Progenitor cell of endocrine pancreas (in vitro differentiated cells): ENCODE results near the gene KLLN. TPM values are rescaled to one million over a fixed set of nuclear protein-coding genes. Genes with fewer than 3 reads are reported as not detected.
A peak's percentile ranks its signal among the peaks of the same experiment; 100 is the strongest.
"Not testable (repeated sequence)": the region's sequence is repeated elsewhere in the genome, so short reads cannot be mapped to it uniquely, and the experiment has no call there.

Experiments
- DNase-seq: peaks from one replicate; pipeline ENCODE4 v3.0.0; 2021; ENCODE audit warnings: low spot score; ENCODE audit not compliant: unreplicated experiment
- H3K27ac Mint-ChIP-seq: 2 replicates; pipeline ENCODE4 v1.8.0; 2021; ENCODE audit warnings: mild to moderate bottlenecking, moderate library complexity, mixed read lengths
- H3K27me3 Mint-ChIP-seq: 2 replicates; pipeline ENCODE4 v1.8.0; 2021; ENCODE audit warnings: mixed read lengths
- H3K36me3 Mint-ChIP-seq: 2 replicates; pipeline ENCODE4 v1.8.0; 2022; ENCODE audit warnings: mixed read lengths; ENCODE audit not compliant: insufficient read depth
- H3K4me1 Mint-ChIP-seq: 2 replicates; pipeline ENCODE4 v1.8.0; 2021; ENCODE audit warnings: low read depth, mixed read lengths
- H3K4me3 Mint-ChIP-seq: 2 replicates; pipeline ENCODE4 v1.8.0; 2021; ENCODE audit warnings: low read depth, mild to moderate bottlenecking, moderate library complexity, mixed read lengths
- H3K9me3 Mint-ChIP-seq: 2 replicates; pipeline ENCODE4 v1.8.0; 2021; ENCODE audit warnings: low read depth, mixed read lengths
- total RNA-seq: library from RNA; stranded (reverse); gene quantifications from 2 replicates; pipeline ENCODE4 v1.2.1, GENCODE V29; 2021
- TF ChIP-seq, protein P1 (sequence below): fragments of 200-600 bp; sonication (generic); IDR thresholded peaks from one replicate; pipeline ENCODE4 v1.5.0; 2021; ENCODE audit warnings: antibody characterized with exemption, mild to moderate bottlenecking; ENCODE audit not compliant: unreplicated experiment

Gene KLLN
- total RNA-seq, 1 donor from 2014 or later = 0.53 TPM

DNA sequence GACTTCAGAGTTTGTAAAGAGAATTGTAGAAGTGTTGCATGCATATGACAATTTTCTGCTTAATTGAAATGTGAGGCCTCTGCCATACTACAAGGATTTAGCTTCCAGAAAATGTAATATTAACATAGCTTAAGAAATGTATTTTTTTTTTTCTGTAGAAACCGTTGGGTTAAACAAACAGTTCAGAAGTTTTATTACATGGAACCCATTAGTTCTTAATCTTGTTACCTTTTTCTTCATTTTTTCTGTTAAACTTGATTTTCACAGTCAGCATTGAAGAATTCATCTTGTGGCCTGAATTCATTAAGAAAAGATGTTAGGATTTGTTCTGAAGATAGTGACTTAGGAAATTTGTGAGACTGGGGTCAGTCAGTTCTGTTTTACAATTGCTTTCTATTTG lies 4.9 kb upstream of the KLLN start:
- Mint-ChIP-seq H3K36me3 (peaks cover 4% of the 10 kb centered on the region), H3K4me3 (peak overlapping the region; percentile 61), H3K27ac (peak overlapping the region; percentile 45), H3K4me1 (peaks cover 31% of the 10 kb centered on the region), H3K9me3 (no peaks in the 10 kb centered on the region), H3K27me3 (no peaks in the 10 kb centered on the region)
- TF ChIP-seq, protein P1, sequence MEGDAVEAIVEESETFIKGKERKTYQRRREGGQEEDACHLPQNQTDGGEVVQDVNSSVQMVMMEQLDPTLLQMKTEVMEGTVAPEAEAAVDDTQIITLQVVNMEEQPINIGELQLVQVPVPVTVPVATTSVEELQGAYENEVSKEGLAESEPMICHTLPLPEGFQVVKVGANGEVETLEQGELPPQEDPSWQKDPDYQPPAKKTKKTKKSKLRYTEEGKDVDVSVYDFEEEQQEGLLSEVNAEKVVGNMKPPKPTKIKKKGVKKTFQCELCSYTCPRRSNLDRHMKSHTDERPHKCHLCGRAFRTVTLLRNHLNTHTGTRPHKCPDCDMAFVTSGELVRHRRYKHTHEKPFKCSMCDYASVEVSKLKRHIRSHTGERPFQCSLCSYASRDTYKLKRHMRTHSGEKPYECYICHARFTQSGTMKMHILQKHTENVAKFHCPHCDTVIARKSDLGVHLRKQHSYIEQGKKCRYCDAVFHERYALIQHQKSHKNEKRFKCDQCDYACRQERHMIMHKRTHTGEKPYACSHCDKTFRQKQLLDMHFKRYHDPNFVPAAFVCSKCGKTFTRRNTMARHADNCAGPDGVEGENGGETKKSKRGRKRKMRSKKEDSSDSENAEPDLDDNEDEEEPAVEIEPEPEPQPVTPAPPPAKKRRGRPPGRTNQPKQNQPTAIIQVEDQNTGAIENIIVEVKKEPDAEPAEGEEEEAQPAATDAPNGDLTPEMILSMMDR = no peak
- no peak for DNase-seq

DNA sequence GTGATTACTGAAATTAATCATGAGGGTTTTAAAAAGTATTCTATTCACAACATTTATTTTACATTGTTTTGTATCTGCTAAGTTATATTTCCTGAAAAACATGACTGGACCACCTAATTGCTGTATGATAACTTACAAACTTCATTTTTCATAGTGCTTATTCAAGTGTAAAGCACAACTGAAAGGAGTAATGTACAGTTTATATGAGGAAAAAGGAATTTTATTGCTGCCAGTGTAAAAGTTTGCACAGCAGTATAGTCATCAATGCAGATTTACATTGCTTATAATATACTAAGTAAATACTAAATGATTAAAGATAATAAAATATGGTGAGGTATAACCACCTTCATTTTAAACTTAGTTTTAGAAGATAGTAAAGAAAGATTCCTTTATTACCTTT lies 4.1 kb upstream of the KLLN start:
- peak overlapping the region; percentile 96 for H3K4me3 Mint-ChIP-seq
- TF ChIP-seq, protein P1 = no peak
- no peak for DNase-seq
- H3K27ac Mint-ChIP-seq = no peak overlapping the region
- no peaks in the 10 kb centered on the region for H3K27me3 Mint-ChIP-seq
- H3K36me3 Mint-ChIP-seq = peaks cover 4% of the 10 kb centered on the region
- peaks cover 31% of the 10 kb centered on the region for H3K4me1 Mint-ChIP-seq
- no peaks in the 10 kb centered on the region for H3K9me3 Mint-ChIP-seq

DNA sequence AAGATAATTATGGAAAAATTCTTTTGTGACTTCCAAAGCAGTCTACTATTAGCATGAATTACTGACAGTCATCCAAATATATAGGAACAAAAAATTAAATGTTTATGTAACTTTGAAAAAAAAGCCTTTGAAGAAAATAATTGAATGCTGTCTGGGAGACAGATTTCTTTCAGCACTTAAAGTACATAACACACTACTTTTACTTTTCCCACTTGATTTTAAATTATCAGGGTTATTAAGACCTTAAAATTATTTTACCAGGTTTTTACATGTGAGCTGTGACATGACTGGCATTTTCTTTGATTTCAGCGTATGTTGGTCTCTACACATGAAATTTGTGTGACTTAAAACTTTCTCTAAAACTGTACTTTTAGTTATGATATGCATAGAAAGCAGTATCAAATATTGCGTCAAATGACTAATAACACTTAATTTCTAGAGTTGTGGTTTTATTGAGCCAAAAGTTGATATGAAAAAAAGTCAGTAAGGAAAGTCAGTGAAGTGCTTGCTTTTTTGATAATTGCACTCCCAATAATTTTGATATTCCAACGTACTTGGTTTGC lies 3.2 kb upstream of the KLLN start:
- peak overlapping the region; percentile 96 for H3K4me3 Mint-ChIP-seq
- peaks cover 32% of the 10 kb centered on the region for H3K4me1 Mint-ChIP-seq
- DNase-seq = no peak
- H3K27ac Mint-ChIP-seq = peak overlapping the region; percentile 70
- H3K9me3 Mint-ChIP-seq = no peaks in the 10 kb centered on the region
- TF ChIP-seq, protein P1 = no peak
- peaks cover 4% of the 10 kb centered on the region for H3K36me3 Mint-ChIP-seq
- H3K27me3 Mint-ChIP-seq = no peaks in the 10 kb centered on the region

DNA sequence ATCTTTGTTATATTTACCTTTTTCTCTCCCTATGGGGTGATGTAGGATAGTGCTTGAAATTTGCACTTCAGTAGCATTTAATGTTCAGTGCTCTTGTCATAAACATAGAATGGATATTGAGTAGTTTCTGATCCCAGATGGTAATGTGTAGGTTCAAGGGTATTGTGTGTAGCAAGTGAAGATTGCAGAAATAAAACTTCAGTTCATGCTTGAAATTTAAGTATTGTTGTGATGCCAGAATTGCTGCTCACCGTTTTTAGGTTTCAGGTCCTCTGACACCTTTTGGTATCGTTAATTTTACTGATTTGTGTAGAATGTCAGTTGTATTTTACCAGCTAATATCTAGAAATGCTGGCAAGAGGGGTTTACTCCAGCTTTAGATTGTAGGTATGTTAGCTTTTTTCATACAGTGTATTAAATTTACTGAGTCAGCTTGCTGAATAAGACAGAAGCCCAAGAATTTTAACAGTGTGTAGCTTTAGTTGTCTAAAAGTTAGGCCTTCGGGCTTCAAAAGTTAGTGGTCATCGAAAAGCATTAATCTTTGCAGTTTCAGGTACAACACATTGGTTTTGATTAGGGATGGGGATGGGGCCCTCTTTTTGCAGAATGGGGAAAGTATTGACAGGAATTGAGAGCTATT lies 2.0 kb upstream of the KLLN start:
- H3K4me1 Mint-ChIP-seq = peaks cover 36% of the 10 kb centered on the region
- peaks cover 4% of the 10 kb centered on the region for H3K36me3 Mint-ChIP-seq
- TF ChIP-seq, protein P1 = no peak
- no peaks in the 10 kb centered on the region for H3K27me3 Mint-ChIP-seq
- no peaks in the 10 kb centered on the region for H3K9me3 Mint-ChIP-seq
- H3K27ac Mint-ChIP-seq = peak overlapping the region; percentile 86
- no peak for DNase-seq
- peak overlapping the region; percentile 96 for H3K4me3 Mint-ChIP-seq

DNA sequence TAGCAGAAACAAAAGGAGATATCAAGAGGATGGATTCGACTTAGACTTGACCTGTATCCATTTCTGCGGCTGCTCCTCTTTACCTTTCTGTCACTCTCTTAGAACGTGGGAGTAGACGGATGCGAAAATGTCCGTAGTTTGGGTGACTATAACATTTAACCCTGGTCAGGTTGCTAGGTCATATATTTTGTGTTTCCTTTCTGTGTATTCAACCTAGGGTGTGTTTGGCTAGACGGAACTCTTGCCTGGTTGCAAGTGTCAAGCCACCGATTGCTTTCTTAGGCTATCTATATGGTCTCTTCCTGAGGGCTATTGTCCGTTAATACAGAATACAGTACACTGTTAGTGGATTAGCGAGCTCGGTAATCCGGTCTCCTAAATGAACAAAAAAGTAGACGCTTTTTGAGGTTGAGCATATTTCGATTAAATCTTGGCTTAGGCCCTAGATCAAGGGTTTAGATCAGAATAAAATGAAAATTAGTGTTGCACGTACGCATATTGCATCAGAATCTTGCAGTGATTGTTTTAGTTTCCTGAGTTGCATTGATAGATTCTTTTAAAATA lies 1.2 kb upstream of the KLLN start:
- Mint-ChIP-seq H3K27ac (peak overlapping the region; percentile 88), H3K36me3 (peaks cover 4% of the 10 kb centered on the region), H3K4me3 (peak overlapping the region; percentile 96), H3K27me3 (no peaks in the 10 kb centered on the region), H3K9me3 (no peaks in the 10 kb centered on the region), H3K4me1 (peaks cover 38% of the 10 kb centered on the region)
- no peak for DNase-seq
- TF ChIP-seq, protein P1 = no peak

DNA sequence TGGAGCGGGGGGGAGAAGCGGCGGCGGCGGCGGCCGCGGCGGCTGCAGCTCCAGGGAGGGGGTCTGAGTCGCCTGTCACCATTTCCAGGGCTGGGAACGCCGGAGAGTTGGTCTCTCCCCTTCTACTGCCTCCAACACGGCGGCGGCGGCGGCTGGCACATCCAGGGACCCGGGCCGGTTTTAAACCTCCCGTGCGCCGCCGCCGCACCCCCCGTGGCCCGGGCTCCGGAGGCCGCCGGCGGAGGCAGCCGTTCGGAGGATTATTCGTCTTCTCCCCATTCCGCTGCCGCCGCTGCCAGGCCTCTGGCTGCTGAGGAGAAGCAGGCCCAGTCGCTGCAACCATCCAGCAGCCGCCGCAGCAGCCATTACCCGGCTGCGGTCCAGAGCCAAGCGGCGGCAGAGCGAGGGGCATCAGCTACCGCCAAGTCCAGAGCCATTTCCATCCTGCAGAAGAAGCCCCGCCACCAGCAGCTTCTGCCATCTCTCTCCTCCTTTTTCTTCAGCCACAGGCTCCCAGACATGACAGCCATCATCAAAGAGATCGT lies 690 bp upstream of the KLLN start:
- H3K27me3 Mint-ChIP-seq, H3K9me3 Mint-ChIP-seq, DNase-seq, H3K36me3 Mint-ChIP-seq: not testable (repeated sequence)
- peak overlapping the region; percentile 88 for H3K27ac Mint-ChIP-seq
- H3K4me1 Mint-ChIP-seq = peaks cover 38% of the 10 kb centered on the region
- peak overlapping the region; percentile 96 for H3K4me3 Mint-ChIP-seq
